K562 (cell line): ENCODE data around the gene VMP1. TPM values are rescaled to one million over a fixed set of nuclear protein-coding genes. Genes with fewer than 3 reads are reported as not detected.

Source experiments
- ATF1 ChIP-seq, 2 experiments: fragments of 450-650 bp in 1 of 2; IDR thresholded peaks; 2 replicates each; pipeline ENCODE4 v1.6.1; 2016; ENCODE audit warnings: missing compliant biosample characterization in 1 of 2, missing genetic modification characterization in 1 of 2
- BCLAF1 ChIP-seq, 2 experiments: fragments of 450-650 bp in 1 of 2; IDR thresholded peaks; 2 replicates each; pipeline ENCODE4 v1.6.1; 2011 to 2017; ENCODE audit warnings: low read depth in 2 of 2, antibody characterized with exemption in 1 of 2, borderline replicate concordance in 1 of 2, low read length in 1 of 2, mild to moderate bottlenecking in 1 of 2, mixed read lengths in 1 of 2; ENCODE audit not compliant: control insufficient read depth in 1 of 2
- EZH2 ChIP-seq: IDR thresholded peaks from 2 replicates; pipeline ENCODE4 v1.6.1; 2012; ENCODE audit warnings: low read depth, mild to moderate bottlenecking, inconsistent platforms, low read length, borderline replicate concordance
- FOXP1 ChIP-seq: sonication (generic); formaldehyde crosslinking; IDR thresholded peaks from 2 replicates; pipeline ENCODE4 v1.8.0; 2022; ENCODE audit warnings: mild to moderate bottlenecking, missing genetic modification reagents
- GTF2B ChIP-seq: IDR thresholded peaks from 2 replicates; pipeline ENCODE4 v1.6.1; 2011; ENCODE audit not compliant: insufficient read length; ENCODE audit errors: extremely low read depth
- IRF2 ChIP-seq: sonication (generic); formaldehyde crosslinking; IDR thresholded peaks from 2 replicates; pipeline ENCODE4 v1.8.1; 2022; ENCODE audit warnings: mild to moderate bottlenecking, missing genetic modification reagents
- MEIS2 ChIP-seq: fragments of 450-650 bp; IDR thresholded peaks from 2 replicates; pipeline ENCODE4 v1.6.1; 2014; ENCODE audit warnings: mild to moderate bottlenecking; ENCODE audit not compliant: partially characterized antibody
- MXI1 ChIP-seq: IDR thresholded peaks from 2 replicates; pipeline ENCODE4 v1.6.1; 2011; ENCODE audit warnings: low read depth, mild to moderate bottlenecking, improper control_type of control experiment, low read length
- NFATC3 ChIP-seq: fragments of 450-650 bp; IDR thresholded peaks from 2 replicates; pipeline ENCODE4 v1.6.1; 2017; ENCODE audit warnings: mild to moderate bottlenecking
- PCBP1 ChIP-seq: fragments of 200-400 bp; formaldehyde crosslinking; IDR thresholded peaks from 2 replicates; pipeline ENCODE4 v1.6.1; 2018; ENCODE audit warnings: mild to moderate bottlenecking, low read depth, low read length; ENCODE audit not compliant: poor library complexity, severe bottlenecking
- PRDM10 ChIP-seq: fragments of 450-650 bp; IDR thresholded peaks from 2 replicates; pipeline ENCODE4 v1.6.1; 2018; ENCODE audit not compliant: partially characterized antibody
- PYGO2 ChIP-seq: fragments of 450-650 bp; IDR thresholded peaks from 2 replicates; pipeline ENCODE4 v1.6.1; 2016; ENCODE audit warnings: mild to moderate bottlenecking, missing genetic modification characterization, moderate library complexity, missing compliant biosample characterization
- SMARCB1 ChIP-seq: IDR thresholded peaks from 2 replicates; pipeline ENCODE4 v1.6.1; 2011; ENCODE audit warnings: improper control_type of control experiment, low read depth; ENCODE audit not compliant: insufficient read length
- SRF ChIP-seq, 2 experiments: fragments of 250-450, 450-650 bp in 1 of 2; sonication (Bioruptor Pico) in 1 of 2; sonication (generic) in 1 of 2; formaldehyde crosslinking; IDR thresholded peaks; 2 replicates each; pipeline versions ENCODE4 v1.5.0 to v1.5.1; 2020 to 2022; ENCODE audit warnings: mild to moderate bottlenecking in 1 of 2, missing genetic modification reagents in 1 of 2
- TAF1 ChIP-seq: IDR thresholded peaks from 2 replicates; pipeline ENCODE4 v1.6.1; 2011; ENCODE audit warnings: mild to moderate bottlenecking, low read length, moderate library complexity; ENCODE audit not compliant: insufficient read depth, control insufficient read depth, severe bottlenecking; ENCODE audit errors: extremely low read depth
- YBX1 ChIP-seq: fragments of 450-650 bp; IDR thresholded peaks from 2 replicates; pipeline ENCODE4 v1.7.1; 2016; ENCODE audit warnings: mild to moderate bottlenecking
- ZNF263 ChIP-seq: sonication (generic); formaldehyde crosslinking; IDR thresholded peaks from 2 replicates; pipeline ENCODE4 v1.8.0; 2022; ENCODE audit warnings: mild to moderate bottlenecking, missing genetic modification reagents, borderline replicate concordance
- ZNF584 ChIP-seq: fragments of 200-800 bp; sonication (Bioruptor generic); IDR thresholded peaks from 2 replicates; pipeline ENCODE4 v1.6.1; 2016; ENCODE audit warnings: low read depth, mild to moderate bottlenecking, missing genetic modification characterization, missing compliant biosample characterization
- ZNF707 ChIP-seq: fragments of 250-450 bp; sonication (Bioruptor Pico); conservative IDR thresholded peaks from 2 replicates; pipeline ENCODE4 v1.8.0; 2022; ENCODE audit warnings: inconsistent platforms, mild to moderate bottlenecking, moderate library complexity
- ZSCAN29 ChIP-seq: fragments of 450-650 bp; IDR thresholded peaks from 2 replicates; pipeline ENCODE4 v1.6.1; 2017
- polyA plus RNA-seq, 8 experiments: library from polyadenylated mRNA; depleted of rRNA in 4 of 8; stranded (reverse) in 5 of 8; unstranded in 3 of 8; fragments of >200 nt; fragmentation: Nextera tagmentation in 2 of 8; fragmentation: Illumina TruSeq in 1 of 8; extraction: Ambion mirVana in 2 of 8; extraction: Trizol in 1 of 8; gene quantifications; 2 replicates each; pipeline versions ENCODE4 v1.2.1 to v1.2.3, GENCODE V29; 2011 to 2014; ENCODE audit warnings: inconsistent platforms in 1 of 8, missing spikeins in 1 of 8
- total RNA-seq, 7 experiments: library from RNA; depleted of rRNA in 6 of 7; stranded (reverse); fragments of >200 nt in 6 of 7; fragmentation: Illumina TruSeq in 2 of 7; extraction: Trizol in 2 of 7; gene quantifications; 2 replicates each; pipeline versions ENCODE4 v1.2.1 to v1.2.3, GENCODE V29; 2011 to 2021; ENCODE audit warnings: low replicate concordance in 1 of 7

VMP1 gene
- total and polyA plus RNA-seq, 9 of the 15 experiments (the other 6 are each of a cell fraction or from before 2014, with no cell fraction given): 123 to 304 (median 151) TPM

GRCh38 chr17:59786536-59787319, 79.3 kb downstream of the VMP1 start (continued):
- TF ChIP-seq ATF1 (CRISPR knock-in tag; IDR thresholded peaks at IDR 0.05): no peak
- TF ChIP-seq ATF1 (tag; IDR thresholded peaks at IDR 0.05): peak; percentile 82
- TF ChIP-seq ZNF707 (CRISPR knock-in tag): no peak
- TF ChIP-seq ZSCAN29: peak; percentile 80; the same call in 1 of the 2 replicates
- TF ChIP-seq MXI1: no peak
- TF ChIP-seq MEIS2: peak; percentile 75
- TF ChIP-seq ZNF584 (CRISPR knock-in tag): peak; percentile 91; the same call in 1 of the 2 replicates
- TF ChIP-seq IRF2 (CRISPR knock-in tag): no peak
- peak; percentile 23 for TF ChIP-seq GTF2B
- no peak for TF ChIP-seq NFATC3
- no peak for TF ChIP-seq SMARCB1
- peak; percentile 10 for TF ChIP-seq PRDM10
- TF ChIP-seq TAF1: peak; percentile 62
- TF ChIP-seq PYGO2 (tag): no peak
- peak in 1 of 2 experiments; percentile 70; a peak in 1 of 4 replicates for TF ChIP-seq BCLAF1 (IDR thresholded peaks at IDR 0.05; ENCODE audit: borderline replicate concordance in 1 of 2, control insufficient read depth in 1 of 2, low read depth in 2 of 2, low read length in 1 of 2)
- no peak for TF ChIP-seq PCBP1
- TF ChIP-seq FOXP1 (CRISPR knock-in tag): peak; percentile 78; the same call in 1 of the 2 replicates
- TF ChIP-seq YBX1: no peak
- no peak for TF ChIP-seq ZNF263 (CRISPR knock-in tag)
- no peak for TF ChIP-seq EZH2
- no peak for TF ChIP-seq SRF (CRISPR knock-in tag; IDR thresholded peaks at IDR 0.05)
